NB4 (cell line): Measurements from ENCODE around the gene MACROD2.

Source experiments
- DNase-seq: peaks from one replicate; pipeline ENCODE4 v3.0.0; 2010; ENCODE audit warnings: low read depth
- H3K4me3 ChIP-seq: one replicate; pipeline ENCODE4 v1.5.1; 2011; ENCODE audit warnings: mild to moderate bottlenecking, low read depth, low read length, moderate library complexity
- MYC ChIP-seq: IDR thresholded peaks from 2 replicates; pipeline ENCODE4 v1.6.1; 2011; ENCODE audit warnings: low read depth, low read length
- POLR2A ChIP-seq: IDR thresholded peaks from 2 replicates; pipeline ENCODE4 v1.6.1; 2011; ENCODE audit warnings: mild to moderate bottlenecking; ENCODE audit not compliant: insufficient read length; ENCODE audit errors: extremely low read depth
- TF ChIP-seq, protein P1 (sequence below): IDR thresholded peaks from one replicate; pipeline ENCODE4 v1.5.1; 2012; ENCODE audit warnings: low read depth, low read length
- TF ChIP-seq, protein P2 (sequence below): IDR thresholded peaks from 2 replicates; pipeline ENCODE4 v1.6.1; 2011; ENCODE audit warnings: low read depth, low read length

MACROD2 gene

DNA sequence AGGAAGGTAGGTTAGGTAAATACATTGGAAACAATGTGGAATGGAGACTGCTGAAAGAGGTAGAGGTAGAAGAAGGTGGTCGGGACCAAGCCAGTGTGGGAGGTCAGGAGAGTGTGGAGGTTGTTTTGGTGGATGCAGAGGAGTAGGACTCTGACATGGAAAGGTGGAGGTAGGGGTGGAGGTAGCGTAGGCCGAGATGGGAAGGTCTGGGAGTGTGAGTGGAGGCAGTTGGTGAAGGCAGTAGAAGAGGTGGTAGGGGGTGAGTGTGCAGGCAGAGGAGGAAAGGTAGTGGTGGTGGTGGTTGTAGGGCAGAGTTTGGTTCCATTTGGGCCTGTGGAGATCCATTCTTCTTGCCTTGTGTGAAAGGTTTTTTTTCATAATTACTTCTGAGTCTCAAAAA, 941.7 kb downstream of the MACROD2 start:
- DNase-seq = no peak
- TF ChIP-seq MYC (no peak), POLR2A (no peak)
- TF ChIP-seq, protein P1, sequence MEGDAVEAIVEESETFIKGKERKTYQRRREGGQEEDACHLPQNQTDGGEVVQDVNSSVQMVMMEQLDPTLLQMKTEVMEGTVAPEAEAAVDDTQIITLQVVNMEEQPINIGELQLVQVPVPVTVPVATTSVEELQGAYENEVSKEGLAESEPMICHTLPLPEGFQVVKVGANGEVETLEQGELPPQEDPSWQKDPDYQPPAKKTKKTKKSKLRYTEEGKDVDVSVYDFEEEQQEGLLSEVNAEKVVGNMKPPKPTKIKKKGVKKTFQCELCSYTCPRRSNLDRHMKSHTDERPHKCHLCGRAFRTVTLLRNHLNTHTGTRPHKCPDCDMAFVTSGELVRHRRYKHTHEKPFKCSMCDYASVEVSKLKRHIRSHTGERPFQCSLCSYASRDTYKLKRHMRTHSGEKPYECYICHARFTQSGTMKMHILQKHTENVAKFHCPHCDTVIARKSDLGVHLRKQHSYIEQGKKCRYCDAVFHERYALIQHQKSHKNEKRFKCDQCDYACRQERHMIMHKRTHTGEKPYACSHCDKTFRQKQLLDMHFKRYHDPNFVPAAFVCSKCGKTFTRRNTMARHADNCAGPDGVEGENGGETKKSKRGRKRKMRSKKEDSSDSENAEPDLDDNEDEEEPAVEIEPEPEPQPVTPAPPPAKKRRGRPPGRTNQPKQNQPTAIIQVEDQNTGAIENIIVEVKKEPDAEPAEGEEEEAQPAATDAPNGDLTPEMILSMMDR = no peak
- TF ChIP-seq, protein P2, sequence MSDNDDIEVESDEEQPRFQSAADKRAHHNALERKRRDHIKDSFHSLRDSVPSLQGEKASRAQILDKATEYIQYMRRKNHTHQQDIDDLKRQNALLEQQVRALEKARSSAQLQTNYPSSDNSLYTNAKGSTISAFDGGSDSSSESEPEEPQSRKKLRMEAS = no peak
- H3K4me3 ChIP-seq = no peak overlapping the region

GRCh38 chr20:14937846-14938245, 942.5 kb downstream of the MACROD2 start:
- H3K4me3 ChIP-seq = no peak overlapping the region
- TF ChIP-seq, protein P1 = no peak
- TF ChIP-seq, protein P2 = no peak
- TF ChIP-seq MYC (no peak), POLR2A (no peak)
- DNase-seq = no peak

- TF ChIP-seq, protein P1 = no peak
- no peak for TF ChIP-seq MYC
- TF ChIP-seq, protein P2 = no peak
- no peak for TF ChIP-seq POLR2A
- no peak for DNase-seq
- no peak overlapping the region for H3K4me3 ChIP-seq
Measured at GRCh38 chr20:14947536-14947935, 952.2 kb downstream of the MACROD2 start.

DNA sequence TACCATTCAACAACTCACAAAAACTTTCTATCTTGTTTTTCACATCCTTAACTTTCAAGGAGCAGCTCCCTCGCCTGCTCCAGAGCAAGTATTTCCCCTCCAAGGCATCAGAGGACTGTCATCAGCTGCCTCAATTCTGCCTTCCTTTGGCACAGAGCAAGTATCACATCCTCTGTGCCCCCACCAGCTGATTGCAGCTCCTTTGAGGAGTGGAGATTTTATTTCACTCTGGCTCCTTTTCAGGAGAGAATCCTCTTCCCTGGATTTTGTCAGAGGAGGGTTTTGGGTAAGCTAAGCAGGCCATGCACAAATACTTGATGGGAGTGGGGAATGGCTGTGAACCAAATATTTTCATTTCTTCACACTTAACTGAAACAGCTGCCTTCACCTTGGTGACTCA, 952.6 kb downstream of the MACROD2 start:
- TF ChIP-seq, protein P1 = no peak
- no peak overlapping the region for H3K4me3 ChIP-seq
- no peak for DNase-seq

DNA sequence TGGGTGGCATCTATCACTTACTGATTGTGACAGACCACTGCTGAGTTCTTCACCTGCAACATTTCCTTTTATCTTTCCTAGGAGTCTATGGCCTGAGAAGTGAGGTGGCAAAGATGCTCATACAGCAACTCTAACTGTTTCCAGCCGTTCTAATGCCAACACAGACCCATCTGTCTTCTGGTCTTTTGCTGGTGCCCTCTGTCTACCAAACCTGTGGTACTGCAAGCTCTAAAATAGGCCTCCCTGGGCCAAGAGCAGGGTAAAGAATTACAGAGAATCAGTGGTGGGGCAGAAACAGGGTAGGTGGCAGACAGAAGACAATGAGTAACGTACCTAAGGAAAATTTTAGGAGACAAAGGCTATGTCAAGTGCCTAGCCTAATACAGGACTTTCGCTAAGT, 953.1 kb downstream of the MACROD2 start:
- DNase-seq = no peak
- H3K4me3 ChIP-seq = no peak overlapping the region
- TF ChIP-seq, protein P2 = no peak
- TF ChIP-seq POLR2A (no peak), MYC (no peak)
- TF ChIP-seq, protein P1 = no peak

GRCh38 chr20:14950633-14951032, 955.3 kb downstream of the MACROD2 start:
- no peak for DNase-seq

More at GRCh38 chr20:14950633-14951032, 955.3 kb downstream of the MACROD2 start:
- TF ChIP-seq, protein P2 = no peak
- TF ChIP-seq MYC (no peak), POLR2A (no peak)
- TF ChIP-seq, protein P1 = no peak
- H3K4me3 ChIP-seq = no peak overlapping the region
